Mesodermal cell (in vitro differentiated cells): ENCODE results near the gene DNAJC2. TPM values are rescaled to one million over a fixed set of nuclear protein-coding genes. Genes with fewer than 3 reads are reported as not detected.
A peak's percentile ranks its signal among the peaks of the same experiment; 100 is the strongest.

ENCODE experiments used
- H3K27ac ChIP-seq: 2 replicates; pipeline ENCODE4 v1.7.0; 2013; ENCODE audit warnings: mild to moderate bottlenecking, low read depth, low read length, moderate library complexity; ENCODE audit not compliant: severe bottlenecking
- H3K36me3 ChIP-seq: 2 replicates; pipeline ENCODE4 v1.7.1; 2013; ENCODE audit warnings: mild to moderate bottlenecking, low read length, moderate library complexity; ENCODE audit not compliant: control insufficient read depth, insufficient read depth
- H3K4me1 ChIP-seq: one replicate; pipeline ENCODE4 v1.7.1; 2013; ENCODE audit warnings: mild to moderate bottlenecking, low read length; ENCODE audit not compliant: insufficient read depth, control insufficient read depth, poor library complexity, severe bottlenecking
- H3K4me3 ChIP-seq: 2 replicates; pipeline ENCODE4 v1.7.0; 2013; ENCODE audit warnings: low read length, control low read depth, mild to moderate bottlenecking; ENCODE audit not compliant: insufficient read depth, poor library complexity, severe bottlenecking; ENCODE audit errors: extremely low read depth
- H3K9me3 ChIP-seq: 2 replicates; pipeline ENCODE4 v1.7.1; 2013; ENCODE audit warnings: mild to moderate bottlenecking, low read length, moderate library complexity; ENCODE audit not compliant: control insufficient read depth
- WGBS, 2 experiments: methylation state at CpG; one replicate each; pipeline ENCODE4 v1.1.5; 2013; ENCODE audit warnings: missing lambda C conversion rate in 2 of 2; ENCODE audit not compliant: insufficient coverage in 2 of 2; 5-methylcytosine and 5-hydroxymethylcytosine counted together
- polyA plus RNA-seq, 2 experiments: library from polyadenylated mRNA; stranded (reverse); fragments of 50-300 nt; gene quantifications; one replicate each; pipeline ENCODE4 v1.2.3, GENCODE V29; 2013

Gene DNAJC2
- 25.2 TPM for polyA plus RNA-seq (2013, experiment 1 of 2)
- polyA plus RNA-seq (2013, experiment 2 of 2): 30.8 TPM

DNA sequence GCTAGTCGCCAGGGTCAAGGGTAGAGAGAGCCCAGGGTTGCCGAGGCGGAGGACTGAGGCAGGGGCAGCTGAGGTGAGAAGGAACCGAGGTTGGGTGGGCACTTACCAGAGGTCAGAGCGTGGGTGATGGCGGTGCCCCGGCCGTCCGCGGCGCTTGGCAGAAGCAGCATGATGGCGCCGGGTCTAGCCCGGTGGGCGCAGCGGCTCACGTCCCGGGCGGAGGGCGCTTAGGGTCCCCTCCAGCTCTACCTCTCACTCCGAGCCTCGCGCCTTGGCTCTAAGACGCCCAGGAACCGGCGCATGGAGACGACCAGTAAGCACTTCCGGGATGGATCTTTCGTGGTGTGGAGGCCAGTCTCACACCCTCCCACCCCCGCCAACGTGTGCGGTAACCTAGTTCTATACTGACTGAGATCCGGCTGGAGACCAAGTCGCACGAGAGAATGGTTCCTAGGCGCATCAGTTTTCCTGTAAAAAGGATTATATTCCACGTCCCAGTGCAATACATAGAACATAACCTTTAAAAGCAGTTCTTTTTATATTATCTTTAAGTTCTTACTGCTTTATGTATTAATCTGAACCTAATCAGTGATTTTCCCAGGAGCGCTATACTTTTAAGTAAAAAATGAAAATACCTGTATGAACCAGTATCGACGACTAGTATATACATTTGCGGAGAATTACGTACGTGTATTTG lies at the start of gene DNAJC2:
Gene DNAJC2, minus strand, starts transcription at position 315 of the 697 bp plus-strand sequence. Its CDS starts 145 bp downstream, at position 170.
- H3K4me1 ChIP-seq: peaks cover 3% of the 10 kb centered on the region
- peak within 1 kb of the TSS; percentile 94 for H3K4me3 ChIP-seq
- peaks cover 23% of the 10 kb centered on the region for H3K36me3 ChIP-seq
- WGBS, 2 experiments: 1 to 19% methylated on average over 24 to 26 of the region's 43 CpGs
- peak within 1 kb of the TSS; percentile 81 for H3K27ac ChIP-seq
- no peaks in the 10 kb centered on the region for H3K9me3 ChIP-seq

GRCh38 chr7:103391976-103392375 lies 47.4 kb upstream of the DNAJC2 start:
- H3K4me3 ChIP-seq: no peak overlapping the region
- no CpG with 5 or more reads among the region's 2 CpGs for WGBS, 2 experiments
- H3K4me1 ChIP-seq: no peaks in the 10 kb centered on the region
- no peaks in the 10 kb centered on the region for H3K36me3 ChIP-seq
- no peaks in the 10 kb centered on the region for H3K9me3 ChIP-seq
- no peak overlapping the region for H3K27ac ChIP-seq

DNA sequence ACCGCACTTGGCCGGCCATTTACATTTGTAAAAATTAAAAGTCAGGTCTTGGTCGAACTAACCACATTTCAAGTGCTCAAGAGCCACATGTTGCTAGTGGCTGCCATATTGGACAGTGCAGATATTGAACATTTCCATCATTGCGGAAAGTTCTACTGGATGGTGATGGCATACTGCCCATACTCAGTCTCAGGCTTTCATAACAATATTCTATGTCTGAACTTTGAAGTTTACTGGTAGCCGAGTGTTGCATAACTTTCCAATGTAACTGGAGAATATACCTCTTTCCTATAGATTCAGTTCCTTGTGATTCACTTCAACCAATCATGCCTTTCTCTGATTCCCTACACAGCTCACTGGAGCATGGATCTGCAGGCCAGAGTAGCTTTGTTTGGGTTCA lies 46.6 kb upstream of the DNAJC2 start:
- H3K4me3 ChIP-seq: no peak overlapping the region
- no peaks in the 10 kb centered on the region for H3K4me1 ChIP-seq
- H3K9me3 ChIP-seq: no peaks in the 10 kb centered on the region
- no peaks in the 10 kb centered on the region for H3K36me3 ChIP-seq
- H3K27ac ChIP-seq: no peak overlapping the region
- WGBS, 2 experiments: 88 to 97% methylated on average over 3 to 5 of the region's 5 CpGs

- Histone ChIP-seq H3K4me1 (no peaks in the 10 kb centered on the region), H3K27ac (no peak overlapping the region), H3K4me3 (no peak overlapping the region), H3K9me3 (no peaks in the 10 kb centered on the region), H3K36me3 (no peaks in the 10 kb centered on the region)
- 72 to 82% methylated on average over 2 to 3 of the region's 3 CpGs for WGBS, 2 experiments
These were observed 44.7 kb upstream of the DNAJC2 start for GRCh38 chr7:103389263-103389662.

DNA sequence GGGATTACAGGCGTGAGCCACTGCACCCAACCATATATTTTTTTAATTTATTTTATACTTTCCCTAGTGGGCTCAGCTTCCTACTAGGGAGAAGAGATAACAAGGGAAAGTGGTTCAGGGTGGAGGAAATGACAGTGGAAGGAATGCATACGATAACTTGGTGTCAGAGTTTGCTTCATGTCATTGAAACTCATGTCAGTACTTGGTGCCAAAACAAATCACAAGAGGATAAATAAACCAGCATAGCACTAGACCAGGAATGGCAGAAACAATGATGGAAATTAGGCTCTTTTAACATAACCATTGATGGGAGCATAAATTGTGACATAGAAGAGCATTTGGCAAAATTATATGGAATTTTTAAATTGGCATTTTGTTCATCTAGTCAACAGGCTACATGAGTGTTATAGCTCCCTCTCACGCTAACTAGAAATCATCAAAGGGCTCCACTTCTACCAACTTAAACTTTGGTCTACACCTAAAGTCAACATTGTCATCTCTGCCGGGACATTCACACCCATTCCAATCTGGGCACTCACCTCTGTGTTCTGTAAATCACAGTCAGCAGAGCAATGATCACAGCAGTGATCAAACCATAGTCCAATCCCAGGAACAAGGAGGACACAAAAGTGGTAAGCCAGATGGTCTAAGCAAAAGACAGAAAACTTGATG lies 44.0 kb upstream of the DNAJC2 start:
- Histone ChIP-seq H3K36me3 (no peaks in the 10 kb centered on the region), H3K9me3 (no peaks in the 10 kb centered on the region), H3K27ac (no peak overlapping the region), H3K4me1 (no peaks in the 10 kb centered on the region), H3K4me3 (no peak overlapping the region)
- 83 to 92% methylated on average over 1 to 2 of the region's 4 CpGs for WGBS, 2 experiments

- no peaks in the 10 kb centered on the region for H3K4me1 ChIP-seq
- H3K27ac ChIP-seq: no peak overlapping the region
- no peak overlapping the region for H3K4me3 ChIP-seq
- WGBS, 2 experiments: no CpG with 5 or more reads among the region's 1 CpG
- no peaks in the 10 kb centered on the region for H3K9me3 ChIP-seq
- H3K36me3 ChIP-seq: no peaks in the 10 kb centered on the region
These were observed 42.7 kb upstream of the DNAJC2 start for GRCh38 chr7:103387242-103387641.

DNA sequence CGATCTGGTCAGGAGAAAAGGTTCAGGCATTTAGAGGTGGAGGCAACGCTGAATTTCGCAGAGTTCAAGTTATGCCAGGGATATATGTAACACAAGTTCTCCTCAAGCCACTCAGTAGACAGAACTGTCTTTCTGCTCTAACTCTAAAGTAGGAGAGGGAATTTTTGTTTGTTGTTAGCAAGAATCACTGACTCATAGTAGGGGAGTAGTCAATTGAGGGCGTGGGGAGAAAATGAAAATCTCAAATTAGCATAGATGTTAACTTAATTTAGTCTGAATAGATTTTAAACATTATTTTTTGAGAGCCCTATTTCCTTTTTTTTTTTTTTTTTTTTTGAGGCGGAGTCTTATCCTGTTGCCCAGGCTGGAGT lies 37.5 kb upstream of the DNAJC2 start:
- Histone ChIP-seq H3K27ac (no peak overlapping the region), H3K36me3 (no peaks in the 10 kb centered on the region), H3K4me3 (no peak overlapping the region), H3K9me3 (no peaks in the 10 kb centered on the region), H3K4me1 (no peaks in the 10 kb centered on the region)
- 90% methylated on average over 1 of the region's 5 CpGs; no CpG with 5 or more reads in 1 of the 2 experiments for WGBS, 2 experiments

GRCh38 chr7:103381280-103382031 lies 36.9 kb upstream of the DNAJC2 start:
- H3K4me1 ChIP-seq: no peaks in the 10 kb centered on the region
- WGBS, 2 experiments: 83 to 86% methylated on average over 2 to 4 of the region's 4 CpGs

DNA sequence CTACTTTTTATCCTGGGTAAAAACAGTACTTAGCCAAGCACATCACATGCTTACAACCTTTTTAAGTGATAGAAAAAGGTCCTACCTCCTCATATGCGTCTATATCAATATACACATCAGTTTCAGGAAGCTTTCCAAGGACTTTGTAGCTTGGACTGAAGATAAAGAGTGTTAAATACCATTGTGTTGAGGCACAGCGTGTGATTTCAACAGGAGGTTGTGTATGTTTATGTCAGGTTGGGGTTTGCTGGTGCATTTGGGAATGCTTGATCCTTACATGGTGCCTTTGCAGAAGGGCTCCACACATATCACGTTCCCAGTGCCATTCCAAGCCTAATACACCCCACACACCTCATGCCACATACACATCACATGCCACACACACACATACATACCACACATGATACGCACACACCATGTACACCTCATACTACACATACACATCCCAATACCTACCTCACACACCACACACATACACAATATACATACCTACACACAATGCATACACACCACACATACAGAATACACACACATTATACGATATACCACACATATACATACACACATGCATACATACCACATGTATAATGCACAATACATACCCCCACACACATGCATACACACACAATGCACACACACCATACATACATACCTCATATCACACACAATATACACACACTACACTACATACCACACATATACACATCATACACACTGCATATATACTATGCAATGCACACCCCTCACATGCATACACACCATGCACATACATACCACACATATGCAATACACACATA lies 36.0 kb upstream of the DNAJC2 start:
- Histone ChIP-seq H3K4me3 (no peak overlapping the region), H3K27ac (no peak overlapping the region), H3K9me3 (no peaks in the 10 kb centered on the region), H3K4me1 (no peaks in the 10 kb centered on the region), H3K36me3 (no peaks in the 10 kb centered on the region)
- 78 to 85% methylated on average over 3 of the region's 5 CpGs for WGBS, 2 experiments

More at GRCh38 chr7:103381280-103382031, 36.9 kb upstream of the DNAJC2 start:
- Histone ChIP-seq H3K36me3 (no peaks in the 10 kb centered on the region), H3K9me3 (no peaks in the 10 kb centered on the region), H3K27ac (no peak overlapping the region), H3K4me3 (no peak overlapping the region)

- H3K27ac ChIP-seq: no peak overlapping the region
- H3K9me3 ChIP-seq: no peaks in the 10 kb centered on the region
- no peak overlapping the region for H3K4me3 ChIP-seq
- no peaks in the 10 kb centered on the region for H3K36me3 ChIP-seq
- no peaks in the 10 kb centered on the region for H3K4me1 ChIP-seq
- no CpG with 5 or more reads among the region's 3 CpGs for WGBS, 2 experiments
These were observed 34.9 kb upstream of the DNAJC2 start for GRCh38 chr7:103379270-103379975.
